Upper lobe of left lung (tissue), 4 donors: ENCODE measurements around the gene DUSP15.

Experiments
- CTCF ChIP-seq, 6 experiments: fragments of 450-650 bp in 4 of 6; fragments of 200-600 bp in 2 of 6; sonication (generic) in 2 of 6; IDR thresholded peaks; one replicate each; pipeline ENCODE4 v1.5.1; 2016 to 2019; ENCODE audit warnings: antibody characterized with exemption in 6 of 6
- EP300 ChIP-seq, 4 donors: sonication (generic); formaldehyde crosslinking; IDR thresholded peaks; one replicate each; pipeline ENCODE4 v1.5.1; 2017; ENCODE audit warnings: antibody characterized with exemption in 4 of 4, control low read depth in 2 of 4
- POLR2A ChIP-seq, 4 donors: fragments of 450-650 bp; IDR thresholded peaks; one replicate each; pipeline ENCODE4 v1.5.1; 2016 to 2017; ENCODE audit warnings: antibody characterized with exemption in 4 of 4, mild to moderate bottlenecking in 2 of 4

- TF ChIP-seq EP300 (IDR thresholded peaks at IDR 0.05) (no peak), CTCF (IDR thresholded peaks at IDR 0.05) (no peak), POLR2A (IDR thresholded peaks at IDR 0.05) (no peak)
Observed at GRCh38 chr20:31826074-31826473, 44.3 kb downstream of the DUSP15 start.
